ENCODE data around the gene DBNL.
"Not testable (repeated sequence)": the region's sequence is repeated elsewhere in the genome, so short reads cannot be mapped to it uniquely, and the experiment has no call there.

Gene DBNL

DNA sequence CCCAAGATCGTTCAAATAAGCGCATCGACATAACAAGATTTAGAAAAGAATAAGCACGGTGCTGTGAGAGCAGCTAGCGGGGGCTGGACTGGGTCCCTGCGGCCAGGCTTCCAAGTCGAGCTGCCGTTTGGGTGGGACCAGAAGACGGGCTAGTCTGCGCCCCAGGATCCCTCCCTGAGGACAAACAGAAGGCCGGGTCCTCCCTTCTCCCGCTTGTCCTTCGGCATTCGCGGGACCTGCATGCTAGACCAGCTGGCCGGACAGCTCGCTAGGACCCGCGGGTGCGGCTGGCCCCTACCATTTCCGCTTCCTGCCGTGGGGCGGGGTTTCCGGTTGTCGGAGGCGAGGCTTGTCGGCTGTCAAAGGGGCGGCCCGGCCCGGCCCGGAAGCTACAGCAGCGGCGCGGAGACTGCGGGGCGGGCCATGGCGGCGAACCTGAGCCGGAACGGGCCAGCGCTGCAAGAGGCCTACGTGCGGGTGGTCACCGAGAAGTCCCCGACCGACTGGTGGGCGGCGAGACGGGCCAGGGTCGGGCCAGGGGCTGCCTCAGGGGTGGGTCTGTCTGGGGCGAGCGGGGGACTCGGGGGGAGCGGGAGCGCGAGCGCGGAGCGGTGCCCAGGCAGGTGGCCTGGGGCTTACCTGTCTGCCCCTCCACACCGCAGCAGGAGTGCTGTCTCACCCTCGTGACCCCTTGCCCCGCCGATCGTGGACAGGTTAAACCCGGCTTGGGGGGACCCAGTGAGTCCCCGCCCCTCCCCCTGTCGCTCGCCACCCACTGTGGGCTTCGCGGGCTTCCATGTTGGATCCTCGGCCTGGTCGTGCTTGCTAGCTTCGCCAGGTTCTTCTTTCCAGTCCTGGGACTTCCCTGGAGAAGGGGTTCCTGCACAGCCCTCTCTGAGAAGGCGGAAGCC, at the start of gene DBNL:
TSS of gene DBNL (plus strand) at position 388 of the 911 bp plus-strand sequence. CDS start at position 424, 36 bp downstream.
- peak; percentile 66 for DNase-seq

GRCh38 chr7:43997532-43997931, 47.0 kb upstream of the DBNL start, which contains the start of gene SPDYE1:
Gene SPDYE1 (plus strand): TSS chr7:43997897. CDS start chr7:43999950, 2,053 bp downstream.
- not testable (repeated sequence) for DNase-seq

DNA sequence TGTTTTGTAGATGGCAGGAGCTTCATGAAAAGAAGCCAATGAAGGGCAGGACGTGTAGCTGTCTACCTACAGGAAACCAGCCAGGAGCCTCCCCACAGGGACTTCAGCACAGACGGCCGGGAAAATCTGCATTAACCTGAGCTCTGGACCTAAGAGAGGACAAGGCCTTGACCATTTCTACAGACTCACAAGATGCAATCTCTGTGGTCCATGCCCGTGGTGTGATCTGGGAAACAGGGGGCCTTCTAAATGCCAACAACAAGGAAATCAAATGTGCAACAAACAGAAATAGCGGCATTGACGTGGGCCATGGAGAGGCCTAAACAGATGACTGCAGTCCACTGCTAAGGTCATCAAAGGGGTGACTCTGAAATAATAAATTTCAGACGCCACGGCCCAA, 32.4 kb upstream of the DBNL start:
- not testable (repeated sequence) for DNase-seq

DNA sequence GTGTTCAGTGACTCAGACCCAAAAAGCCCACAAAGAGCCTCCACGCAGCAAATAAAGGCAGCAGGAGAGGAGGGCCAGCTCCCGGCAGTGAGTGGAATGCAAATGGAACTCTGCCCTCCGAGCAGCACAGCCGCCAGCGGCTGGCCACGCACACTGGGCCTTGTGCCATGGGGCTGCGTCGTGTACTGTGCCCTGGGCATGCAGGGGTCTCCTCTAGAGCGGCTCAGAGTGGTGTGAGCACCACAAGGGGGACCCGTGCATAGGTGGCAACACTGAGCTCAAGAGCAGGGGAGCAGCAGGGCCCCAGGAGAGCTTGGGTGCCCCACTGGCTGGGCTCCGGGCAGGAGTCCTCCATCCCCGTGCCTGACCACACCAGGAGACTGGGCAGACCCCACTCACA, 29.4 kb upstream of the DBNL start:
- not testable (repeated sequence) for DNase-seq

- peak; percentile 95 for DNase-seq
Observed at GRCh38 chr7:44018857-44019807, 25.4 kb upstream of the DBNL start.

GRCh38 chr7:44019825-44020224, 24.7 kb upstream of the DBNL start:
- not testable (repeated sequence) for DNase-seq

DNA sequence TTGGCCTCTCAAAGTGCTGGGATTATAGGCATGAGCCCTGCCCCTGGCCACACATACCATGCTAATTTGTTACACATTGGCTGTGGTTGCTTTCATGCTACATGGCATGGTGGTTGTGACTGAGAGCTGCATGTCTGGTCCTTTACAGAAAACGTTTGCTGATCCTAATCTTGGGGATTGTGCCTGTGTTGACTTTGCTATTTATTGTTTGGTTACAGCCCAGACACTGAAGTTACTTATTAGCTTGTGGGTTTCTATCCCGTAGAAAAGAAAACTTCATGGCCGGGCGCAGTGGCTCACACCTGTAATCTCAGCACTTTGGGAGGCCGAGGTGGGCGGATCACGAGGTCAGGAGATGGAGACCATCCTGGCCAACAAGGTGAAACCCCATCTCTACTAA, 22.4 kb upstream of the DBNL start:
- DNase-seq, result not testable (repeated sequence)

DNA sequence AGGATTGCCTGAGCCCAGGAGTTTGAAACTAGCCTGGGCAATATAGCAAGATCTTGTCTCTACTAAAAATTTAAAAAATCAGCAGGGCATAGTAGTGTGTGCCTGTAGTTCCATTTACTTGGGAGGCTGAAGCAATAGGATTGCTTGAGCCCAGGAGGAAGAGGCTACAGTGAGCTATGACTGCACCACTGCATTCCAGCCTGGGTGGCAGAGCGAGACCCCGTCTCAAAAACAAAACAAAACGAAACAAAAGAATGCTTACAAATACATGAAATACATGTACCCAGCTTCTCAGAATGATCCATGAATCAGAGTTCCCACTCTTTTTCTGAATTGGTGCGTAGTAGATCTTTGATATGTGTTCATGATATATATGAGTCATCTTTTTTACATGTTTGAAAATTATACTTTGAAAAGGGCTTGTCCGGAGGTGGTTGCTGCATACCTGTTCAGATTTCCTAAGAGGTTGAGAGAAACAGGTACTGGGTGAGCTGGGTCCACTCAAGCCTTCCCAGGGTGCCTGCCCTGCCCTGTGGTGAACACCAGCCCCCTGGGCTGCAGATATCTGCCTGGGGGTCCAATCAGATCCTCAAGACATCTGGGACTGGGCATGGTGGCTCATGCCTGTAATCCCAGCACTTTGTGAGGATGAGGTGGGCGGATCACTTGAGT, 21.6 kb upstream of the DBNL start:
- DNase-seq, result not testable (repeated sequence)

GRCh38 chr7:44029433-44029832, 15.1 kb upstream of the DBNL start:
- not testable (repeated sequence) for DNase-seq

GRCh38 chr7:44030029-44030428, 14.5 kb upstream of the DBNL start:
- not testable (repeated sequence) for DNase-seq

- DNase-seq, result not testable (repeated sequence)
Observed at GRCh38 chr7:44031319-44031718, 13.2 kb upstream of the DBNL start.

DNA sequence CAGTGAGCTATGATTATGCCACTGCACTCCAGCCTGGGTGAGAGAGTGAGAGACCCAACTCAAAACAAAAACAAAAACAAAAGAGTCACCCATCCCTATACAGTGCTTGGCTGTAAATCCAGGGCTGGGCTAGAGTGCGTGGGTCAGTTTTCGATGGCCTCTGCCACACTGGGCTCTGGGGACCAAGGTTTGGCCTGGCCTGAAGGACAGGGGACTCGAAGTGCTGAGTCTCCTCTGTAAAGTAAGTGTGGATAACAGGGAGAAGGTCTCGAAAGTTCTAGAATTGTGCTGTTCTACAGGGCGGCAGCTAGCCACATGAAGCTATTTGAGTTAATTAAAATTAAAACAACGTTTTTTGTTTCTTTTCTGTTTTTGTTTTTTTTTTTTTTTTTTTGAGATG, 12.5 kb upstream of the DBNL start:
- not testable (repeated sequence) for DNase-seq

GRCh38 chr7:44033971-44034844, 10.3 kb upstream of the DBNL start:
- not testable (repeated sequence) for DNase-seq

DNA sequence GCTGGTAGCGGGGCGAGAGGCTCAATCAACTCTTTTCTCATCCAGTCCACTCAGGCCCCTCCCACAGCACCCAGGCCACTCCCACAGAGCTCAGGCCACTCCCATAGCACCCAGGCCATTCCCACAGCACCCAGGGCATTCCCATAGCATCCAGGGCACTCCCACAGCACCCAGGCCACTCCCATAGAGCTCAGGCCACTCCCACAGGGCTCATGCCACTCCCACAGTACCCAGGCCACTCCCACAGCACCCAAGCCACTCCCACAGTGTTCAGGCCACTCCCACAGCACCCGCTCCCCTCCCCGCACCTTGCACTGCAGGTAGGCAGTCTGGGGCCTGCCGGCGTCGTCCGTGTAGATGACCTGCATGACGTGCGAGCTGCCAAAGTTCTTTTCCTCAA, 8.1 kb upstream of the DBNL start:
- not testable (repeated sequence) for DNase-seq

DNA sequence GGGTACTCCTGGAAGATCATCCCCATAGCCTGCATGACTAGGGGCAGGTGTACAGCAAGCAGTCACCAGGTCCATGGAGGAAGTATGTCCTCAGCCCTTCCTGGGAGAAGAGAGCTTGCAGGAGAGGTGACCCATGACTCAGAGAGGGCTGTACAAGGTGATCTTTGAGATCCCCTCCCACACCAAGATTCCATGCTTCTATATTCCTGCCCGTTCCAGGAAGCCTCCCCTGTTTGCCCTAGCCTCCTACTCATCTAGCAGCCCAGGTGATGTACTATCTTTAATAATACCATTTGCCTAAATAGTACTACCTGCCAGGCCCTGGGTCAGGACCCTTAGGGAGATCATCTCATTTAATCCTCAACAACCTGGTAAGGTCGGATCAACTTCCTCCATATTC, 6.6 kb upstream of the DBNL start:
- DNase-seq, result not testable (repeated sequence)

- not testable (repeated sequence) for DNase-seq
Observed at GRCh38 chr7:44038553-44038952, 5.9 kb upstream of the DBNL start.

DNA sequence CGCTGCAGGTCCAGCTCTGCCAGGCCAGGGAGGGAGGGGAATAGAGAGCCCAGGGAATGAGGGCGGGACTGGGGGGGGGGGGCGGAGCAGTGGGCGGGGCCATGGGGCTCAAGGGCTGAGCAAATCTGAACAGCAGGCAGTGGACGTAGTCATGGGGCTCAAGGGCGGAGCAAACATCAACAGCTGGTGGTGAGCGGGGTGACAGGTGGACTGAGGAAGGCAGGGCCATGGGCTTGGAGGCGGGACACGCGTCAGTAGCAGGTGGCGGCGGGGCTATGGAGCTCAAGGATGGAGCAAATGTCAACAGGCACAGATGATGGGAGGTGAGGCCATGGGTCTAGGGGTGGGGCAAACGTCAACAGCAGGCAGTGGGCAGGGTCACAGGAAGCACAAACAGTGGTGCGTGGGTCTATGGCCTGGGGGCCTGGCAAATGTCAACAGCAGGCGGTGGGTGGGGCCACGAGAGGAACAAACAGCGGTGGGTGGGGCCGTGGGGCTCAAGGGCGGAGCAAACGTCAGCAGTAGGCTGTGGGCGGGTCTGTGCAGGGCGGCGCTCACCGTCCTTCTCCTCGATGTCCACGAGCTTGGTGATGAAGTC, 5.4 kb upstream of the DBNL start:
- peak; percentile 31 for DNase-seq

DNA sequence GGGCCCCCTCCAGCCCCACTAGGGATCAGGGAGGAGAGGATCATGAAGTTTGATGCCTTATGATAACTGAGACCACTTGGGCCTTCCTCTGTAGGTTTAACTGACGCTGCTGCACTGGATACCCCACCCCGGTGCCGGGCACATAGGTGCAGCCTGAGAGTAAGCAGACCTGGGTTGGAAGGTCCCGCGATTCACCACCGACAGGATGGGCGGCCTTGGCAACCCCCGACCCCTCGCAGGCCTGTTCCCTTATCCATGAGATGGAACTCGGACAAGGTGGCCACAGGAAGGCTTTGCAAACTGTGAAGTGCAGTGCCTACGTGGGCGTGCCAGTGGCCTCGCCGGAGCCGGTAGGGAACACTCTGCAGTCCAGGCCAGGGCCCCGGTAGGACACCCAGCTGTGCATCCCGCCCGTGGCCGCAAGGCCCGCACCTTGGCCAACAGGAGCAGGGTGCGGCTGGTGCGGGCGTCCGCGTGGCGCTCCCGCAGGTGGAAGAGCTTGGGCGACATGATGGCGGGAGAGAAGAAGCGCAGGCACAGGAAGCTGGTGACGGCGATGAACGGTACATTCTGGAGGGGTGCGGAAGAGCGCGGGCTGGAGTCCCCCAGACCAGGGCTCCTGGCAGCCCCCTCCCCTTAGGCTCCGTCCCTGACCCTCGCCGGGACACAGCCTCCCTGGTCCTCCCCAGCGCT, 4.6 kb upstream of the DBNL start:
- DNase-seq, result not testable (repeated sequence)

GRCh38 chr7:44040493-44040891, 4.0 kb upstream of the DBNL start:
- DNase-seq, result peak; percentile 28

- DNase-seq, result no peak
Observed at GRCh38 chr7:44042221-44042620, 2.3 kb upstream of the DBNL start.

GRCh38 chr7:44043902-44044301, 600 bp upstream of the DBNL start:
- no peak for DNase-seq

Data from NCI-H1436 (cell line).